Neural crest cell (in vitro differentiated cells): ENCODE data around the gene ALDH7A1. TPM values are rescaled to one million over a fixed set of nuclear protein-coding genes. Genes with fewer than 3 reads are reported as not detected.
"Not testable (repeated sequence)": the region's sequence is repeated elsewhere in the genome, so short reads cannot be mapped to it uniquely, and the experiment has no call there.

Experiments used
- DNase-seq: peaks from one replicate; pipeline ENCODE4 v3.0.0; 2021; ENCODE audit warnings: low read depth, mixed read lengths, low spot score
- H3K27ac Mint-ChIP-seq: one replicate; pipeline ENCODE4 v1.8.0; 2021; ENCODE audit warnings: mild to moderate bottlenecking, mixed read lengths; ENCODE audit not compliant: unreplicated experiment
- H3K27me3 Mint-ChIP-seq: 2 replicates; pipeline ENCODE4 v1.8.0; 2021; ENCODE audit warnings: low read depth, mild to moderate bottlenecking, mixed read lengths
- H3K36me3 Mint-ChIP-seq: 2 replicates; pipeline ENCODE4 v1.8.0; 2021; ENCODE audit warnings: low read depth, mild to moderate bottlenecking, mixed read lengths
- H3K4me1 Mint-ChIP-seq: 2 replicates; pipeline ENCODE4 v1.8.0; 2021; ENCODE audit warnings: mixed read lengths
- H3K4me3 Mint-ChIP-seq: one replicate; pipeline ENCODE4 v1.8.0; 2021; ENCODE audit warnings: mild to moderate bottlenecking, mixed read lengths
- H3K9me3 Mint-ChIP-seq: 2 replicates; pipeline ENCODE4 v1.8.0; 2021; ENCODE audit warnings: mixed read lengths
- total RNA-seq: library from RNA; stranded (reverse); gene quantifications from 2 replicates; pipeline ENCODE4 v1.2.1, GENCODE V29; 2021
- TF ChIP-seq, protein P1 (sequence below): fragments of 200-600 bp; sonication (generic); conservative IDR thresholded peaks from 2 replicates; pipeline ENCODE4 v1.5.0; 2021; ENCODE audit warnings: antibody characterized with exemption, mild to moderate bottlenecking

ALDH7A1 gene
- total RNA-seq, 1 donor from 2014 or later, result 169 TPM

DNA sequence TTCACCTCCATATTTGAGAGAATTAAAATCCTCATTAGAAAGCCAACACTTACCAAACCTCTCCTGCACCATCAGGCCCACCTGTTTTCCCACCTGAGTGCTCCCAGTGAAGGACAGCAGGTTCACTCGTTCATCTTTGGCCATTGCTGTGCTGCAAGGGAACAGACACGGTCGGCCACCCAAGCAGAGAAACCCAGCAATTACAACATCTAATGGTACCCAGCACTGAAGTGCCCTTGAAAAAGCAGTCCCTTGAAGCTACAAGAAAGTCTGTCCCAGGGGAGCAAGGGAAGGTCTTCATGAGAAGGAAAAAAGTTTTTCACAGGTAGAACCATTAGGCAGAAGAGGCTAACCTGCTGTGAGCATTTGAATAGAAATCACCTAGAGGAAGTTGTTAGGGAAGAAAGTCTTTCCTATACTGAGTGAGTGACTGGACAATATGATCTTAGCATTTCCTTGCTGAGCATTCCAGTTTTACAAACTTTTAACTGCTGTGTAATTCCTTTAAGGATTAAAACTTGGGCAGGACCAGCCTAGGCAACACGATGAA is 26.7 kb downstream of the ALDH7A1 start:
- peaks cover 24% of the 10 kb centered on the region for H3K36me3 Mint-ChIP-seq
- no peak overlapping the region for H3K4me3 Mint-ChIP-seq
- no peak for DNase-seq
- TF ChIP-seq, protein P1, sequence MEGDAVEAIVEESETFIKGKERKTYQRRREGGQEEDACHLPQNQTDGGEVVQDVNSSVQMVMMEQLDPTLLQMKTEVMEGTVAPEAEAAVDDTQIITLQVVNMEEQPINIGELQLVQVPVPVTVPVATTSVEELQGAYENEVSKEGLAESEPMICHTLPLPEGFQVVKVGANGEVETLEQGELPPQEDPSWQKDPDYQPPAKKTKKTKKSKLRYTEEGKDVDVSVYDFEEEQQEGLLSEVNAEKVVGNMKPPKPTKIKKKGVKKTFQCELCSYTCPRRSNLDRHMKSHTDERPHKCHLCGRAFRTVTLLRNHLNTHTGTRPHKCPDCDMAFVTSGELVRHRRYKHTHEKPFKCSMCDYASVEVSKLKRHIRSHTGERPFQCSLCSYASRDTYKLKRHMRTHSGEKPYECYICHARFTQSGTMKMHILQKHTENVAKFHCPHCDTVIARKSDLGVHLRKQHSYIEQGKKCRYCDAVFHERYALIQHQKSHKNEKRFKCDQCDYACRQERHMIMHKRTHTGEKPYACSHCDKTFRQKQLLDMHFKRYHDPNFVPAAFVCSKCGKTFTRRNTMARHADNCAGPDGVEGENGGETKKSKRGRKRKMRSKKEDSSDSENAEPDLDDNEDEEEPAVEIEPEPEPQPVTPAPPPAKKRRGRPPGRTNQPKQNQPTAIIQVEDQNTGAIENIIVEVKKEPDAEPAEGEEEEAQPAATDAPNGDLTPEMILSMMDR, result no peak
- H3K27ac Mint-ChIP-seq, result no peak overlapping the region
- no peaks in the 10 kb centered on the region for H3K27me3 Mint-ChIP-seq
- H3K9me3 Mint-ChIP-seq, result no peaks in the 10 kb centered on the region
- no peaks in the 10 kb centered on the region for H3K4me1 Mint-ChIP-seq

DNA sequence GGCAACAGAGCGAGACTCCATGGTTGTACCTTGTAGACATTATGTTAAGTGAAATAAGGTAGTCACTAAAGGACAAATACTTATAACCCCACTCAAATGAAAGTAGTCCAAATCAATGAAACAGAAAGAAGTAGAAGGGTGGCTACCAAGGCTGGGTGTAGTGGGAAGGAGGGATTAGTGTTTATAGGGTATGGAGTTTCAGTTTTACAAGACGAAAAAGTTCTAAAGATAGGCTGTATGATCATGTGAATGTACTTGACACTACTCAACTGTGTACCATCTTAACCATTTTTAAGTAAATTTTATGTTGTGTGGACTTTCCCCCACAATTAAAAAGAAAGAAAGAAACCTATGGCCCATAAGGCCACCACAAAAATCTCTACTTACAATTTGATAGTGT is 32.2 kb downstream of the ALDH7A1 start:
- Mint-ChIP-seq H3K9me3 (no peaks in the 10 kb centered on the region), H3K27me3 (no peaks in the 10 kb centered on the region), H3K4me3 (no peak overlapping the region), H3K36me3 (peaks cover 24% of the 10 kb centered on the region), H3K27ac (no peak overlapping the region), H3K4me1 (no peaks in the 10 kb centered on the region)
- TF ChIP-seq, protein P1, result no peak
- no peak for DNase-seq

DNA sequence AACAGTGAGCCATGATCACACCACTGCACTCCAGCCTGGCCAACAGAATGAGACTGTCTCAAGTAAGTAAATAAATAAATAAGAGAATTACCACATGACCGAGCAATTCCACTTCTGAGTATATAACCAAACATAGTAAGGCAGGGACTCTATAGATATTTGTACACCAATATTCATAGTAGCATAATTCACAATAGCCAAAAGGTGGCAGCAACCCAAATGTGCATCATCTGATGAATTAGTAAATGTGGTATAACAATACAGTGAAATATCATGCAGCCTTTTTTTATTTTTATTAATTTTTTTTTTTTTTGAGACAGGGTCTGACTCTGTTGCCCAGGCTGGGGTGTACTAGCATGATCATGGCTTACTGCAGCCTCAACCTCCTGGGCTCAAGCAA is 33.1 kb downstream of the ALDH7A1 start:
- no peak overlapping the region for H3K4me3 Mint-ChIP-seq
- no peak for DNase-seq
- H3K27ac Mint-ChIP-seq, result no peak overlapping the region
- H3K27me3 Mint-ChIP-seq, result no peaks in the 10 kb centered on the region
- H3K4me1 Mint-ChIP-seq, result no peaks in the 10 kb centered on the region
- no peaks in the 10 kb centered on the region for H3K9me3 Mint-ChIP-seq
- TF ChIP-seq, protein P1, result no peak
- peaks cover 24% of the 10 kb centered on the region for H3K36me3 Mint-ChIP-seq

DNA sequence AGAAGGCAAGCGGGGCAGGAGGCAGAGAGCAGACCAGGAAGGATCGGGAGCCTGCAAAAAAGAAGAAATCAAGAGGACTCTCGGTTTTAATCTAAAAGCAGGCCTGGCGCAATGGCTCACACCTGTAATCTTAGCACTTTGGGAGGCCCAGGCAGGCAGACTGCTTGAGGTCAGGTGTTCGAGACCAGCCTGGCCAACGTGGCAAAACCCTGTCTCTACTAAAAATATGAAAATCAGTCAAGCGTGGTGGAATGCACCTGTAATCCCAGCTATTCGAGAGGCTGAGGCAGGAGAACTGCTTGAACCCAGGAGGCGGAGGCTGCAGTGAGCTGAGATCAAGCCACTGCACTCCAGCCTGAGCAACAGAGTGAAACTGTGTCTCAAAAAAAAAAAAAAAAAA is 39.9 kb downstream of the ALDH7A1 start:
- peaks cover 34% of the 10 kb centered on the region for H3K36me3 Mint-ChIP-seq
- H3K27ac Mint-ChIP-seq, DNase-seq, H3K4me1 Mint-ChIP-seq, H3K9me3 Mint-ChIP-seq, H3K27me3 Mint-ChIP-seq, H3K4me3 Mint-ChIP-seq: not testable (repeated sequence)

DNA sequence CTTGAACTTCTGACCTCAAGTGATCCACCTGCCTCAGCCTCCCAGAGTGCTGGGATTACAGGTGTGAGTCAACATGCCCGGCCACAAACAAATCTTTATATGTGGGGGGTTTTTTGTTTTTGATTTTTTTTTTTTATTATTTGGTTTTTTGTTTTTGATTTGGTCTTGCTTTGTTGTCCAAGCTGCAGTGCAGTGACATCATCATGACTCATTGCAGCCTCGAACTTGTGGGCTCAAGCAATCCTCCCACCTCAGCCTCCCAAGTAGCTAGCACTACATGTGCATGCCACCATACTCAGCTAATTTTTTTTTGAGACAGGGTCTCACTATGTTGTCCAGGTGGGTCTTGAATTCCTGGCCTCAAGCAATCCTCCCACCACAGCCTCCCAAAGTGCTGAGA is 42.4 kb downstream of the ALDH7A1 start:
- Mint-ChIP-seq H3K27ac (no peak overlapping the region), H3K36me3 (peaks cover 27% of the 10 kb centered on the region), H3K4me1 (no peaks in the 10 kb centered on the region), H3K27me3 (no peaks in the 10 kb centered on the region), H3K9me3 (no peaks in the 10 kb centered on the region), H3K4me3 (no peak overlapping the region)
- DNase-seq, result no peak
- TF ChIP-seq, protein P1, result no peak

DNA sequence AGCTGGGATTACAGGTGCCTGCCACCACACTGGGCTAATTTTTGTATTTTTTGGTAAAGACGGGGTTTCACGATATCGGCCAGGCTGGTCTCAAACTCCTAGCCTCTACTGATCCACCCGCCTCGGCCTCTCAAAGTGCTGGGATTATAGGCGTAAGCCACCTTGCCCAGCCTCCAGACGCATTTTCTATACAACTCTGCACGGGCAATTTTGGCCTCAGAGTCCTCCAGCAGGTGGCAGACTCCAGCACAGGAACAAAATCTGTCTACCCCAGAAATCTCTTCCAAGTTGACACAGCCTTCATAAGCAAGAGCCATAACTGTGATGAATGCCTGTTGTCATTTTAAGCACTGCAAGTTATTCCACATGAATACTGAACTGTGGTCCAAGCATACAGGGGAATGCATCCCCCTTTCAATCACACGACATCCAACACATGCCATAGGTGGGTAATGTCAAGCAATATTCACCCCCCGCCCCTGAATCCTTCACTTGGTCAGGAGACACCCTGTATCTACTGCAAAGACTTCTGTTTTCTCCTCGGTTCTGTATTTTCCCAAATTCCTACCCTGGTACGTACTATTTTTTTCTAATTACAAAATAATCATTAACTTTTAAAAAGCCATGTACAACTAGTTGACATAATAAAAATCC is 50.8 kb downstream of the ALDH7A1 start:
- no peak overlapping the region for H3K4me3 Mint-ChIP-seq
- H3K27ac Mint-ChIP-seq, result no peak overlapping the region
- H3K27me3 Mint-ChIP-seq, result no peaks in the 10 kb centered on the region
- H3K4me1 Mint-ChIP-seq, result peaks cover 1% of the 10 kb centered on the region
- TF ChIP-seq, protein P1, result peak; percentile 68
- H3K9me3 Mint-ChIP-seq, result no peaks in the 10 kb centered on the region
- DNase-seq, result peak; percentile 26
- peaks cover 6% of the 10 kb centered on the region for H3K36me3 Mint-ChIP-seq
